HK-2 (cell line): ENCODE data around the gene UNC13A.
"Not testable (repeated sequence)": the region's sequence is repeated elsewhere in the genome, so short reads cannot be mapped to it uniquely, and the experiment has no call there.

Source experiments
- DNase-seq: peaks from one replicate; pipeline ENCODE4 v3.0.0-alpha.2; 2018; ENCODE audit not compliant: unreplicated experiment

UNC13A gene

DNA sequence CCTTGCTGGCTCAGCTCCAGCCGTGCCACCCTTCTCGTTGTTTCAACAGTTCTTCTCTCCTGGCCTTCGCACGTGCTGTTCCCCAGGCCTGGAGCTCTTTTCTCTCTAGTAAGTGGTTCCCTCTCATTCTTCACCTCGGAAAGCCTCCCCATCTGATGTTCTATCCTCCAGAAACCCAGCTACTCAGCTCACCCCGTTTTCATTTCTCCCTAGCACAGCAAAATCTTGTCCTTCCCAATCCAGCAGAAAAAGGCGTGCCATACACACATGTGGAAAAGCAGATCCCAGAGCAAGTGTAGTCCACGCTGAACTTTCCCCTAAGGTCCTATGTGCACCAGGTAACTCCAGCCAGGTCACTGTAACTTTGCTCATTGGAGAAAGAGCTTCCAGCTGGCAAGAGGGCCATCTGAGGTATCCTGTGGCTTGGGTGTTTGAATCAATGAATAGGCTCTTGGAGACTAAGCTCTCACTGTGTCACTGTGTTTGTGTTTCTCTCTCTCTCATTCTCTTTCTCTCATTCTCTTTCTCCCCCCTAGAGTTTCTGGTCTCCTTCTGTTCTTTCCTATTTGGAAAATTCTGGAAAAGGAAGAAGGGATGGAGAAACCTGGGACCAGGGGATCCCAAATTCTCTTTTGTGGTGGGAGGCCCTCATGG lies 83.7 kb downstream of the UNC13A start:
- DNase-seq: no peak

DNA sequence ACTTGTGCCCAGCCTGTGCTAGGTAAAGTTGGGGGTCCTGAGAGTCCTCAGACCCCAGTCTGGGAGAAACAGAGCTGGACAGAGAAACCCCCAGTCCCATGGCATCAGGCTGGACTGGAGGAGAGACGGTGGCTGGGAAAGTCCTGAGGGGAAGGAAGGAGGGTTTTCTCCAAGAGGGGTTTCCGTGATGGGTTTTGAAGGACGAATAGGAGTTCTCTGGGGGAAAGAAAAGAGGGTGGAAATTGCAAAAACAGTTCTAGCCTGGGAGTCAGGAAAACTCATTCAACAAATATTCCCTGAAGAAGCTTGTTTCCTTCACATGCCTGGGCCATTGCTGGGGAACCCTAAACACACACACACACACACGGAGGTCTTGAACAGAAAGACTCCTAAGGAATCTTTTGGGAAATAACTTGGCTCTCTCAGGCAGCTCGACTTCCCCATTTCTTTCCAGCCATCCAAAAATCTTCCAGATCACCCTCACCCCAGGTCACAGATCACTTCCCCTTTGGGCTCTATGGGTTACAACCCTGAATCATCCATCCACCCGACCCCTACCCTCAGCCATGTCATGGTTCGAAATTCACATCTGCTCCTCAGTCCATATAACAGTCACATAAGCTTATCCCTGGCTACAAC lies 85.2 kb downstream of the UNC13A start:
- DNase-seq: no peak

DNA sequence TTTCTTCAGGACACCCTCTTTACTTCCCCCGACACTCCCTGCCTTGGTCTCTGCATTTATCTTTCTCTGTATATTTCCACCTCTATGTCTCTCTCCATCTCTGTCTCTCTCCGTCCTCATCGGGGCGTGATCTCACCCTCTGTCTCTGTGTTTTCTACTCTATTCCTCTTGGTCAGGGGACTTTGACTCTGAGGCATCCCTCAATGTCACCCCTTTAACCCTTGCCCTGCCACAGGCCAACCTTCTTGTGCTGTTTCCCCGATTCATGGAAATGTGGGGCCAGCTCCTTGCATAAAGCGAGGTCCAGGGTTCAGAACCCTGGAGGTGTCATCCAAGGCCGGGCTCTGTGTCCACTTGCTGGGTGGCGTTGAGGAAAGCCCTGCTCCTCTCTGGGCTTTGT lies 85.9 kb downstream of the UNC13A start:
- DNase-seq: no peak

DNA sequence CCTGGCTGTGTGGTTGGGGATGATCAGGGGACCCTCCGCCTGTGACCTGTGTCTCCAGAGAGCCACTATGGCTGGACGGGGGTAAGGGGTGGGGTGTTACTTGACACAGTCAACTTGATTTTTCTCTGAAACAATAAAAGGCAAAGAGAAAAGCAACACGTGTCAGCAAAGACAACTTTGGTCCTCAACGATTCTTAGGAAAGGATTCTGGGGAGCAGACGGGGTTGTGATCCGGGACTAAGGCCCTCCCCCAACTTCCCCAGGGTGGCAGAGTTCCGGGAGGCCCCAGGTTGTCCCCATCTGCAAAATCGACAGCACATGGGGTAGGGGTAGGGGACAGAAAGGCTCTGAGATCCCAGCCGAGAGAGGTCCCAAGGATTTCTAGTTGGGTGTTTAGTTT lies 86.5 kb downstream of the UNC13A start:
- DNase-seq: no peak

DNA sequence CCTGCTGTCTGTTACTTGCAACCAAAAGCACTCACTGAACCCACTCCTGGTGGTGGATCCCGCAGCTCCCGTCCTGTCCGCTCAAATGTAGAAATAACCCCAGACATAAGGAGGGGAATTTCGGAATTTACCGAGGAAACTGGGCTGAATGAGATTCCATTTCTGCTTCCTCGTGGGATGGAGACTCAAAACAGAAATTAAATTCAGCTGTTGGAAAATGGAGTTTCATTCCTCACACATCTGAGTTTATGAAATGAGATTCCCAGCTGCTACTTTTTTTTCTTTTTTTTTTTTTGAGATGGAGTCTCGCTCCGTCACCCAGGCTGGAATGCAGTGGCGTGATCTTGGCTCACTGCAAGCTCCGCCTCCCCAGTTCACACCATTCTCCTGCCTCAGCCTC lies 88.4 kb downstream of the UNC13A start:
- DNase-seq: no peak

DNA sequence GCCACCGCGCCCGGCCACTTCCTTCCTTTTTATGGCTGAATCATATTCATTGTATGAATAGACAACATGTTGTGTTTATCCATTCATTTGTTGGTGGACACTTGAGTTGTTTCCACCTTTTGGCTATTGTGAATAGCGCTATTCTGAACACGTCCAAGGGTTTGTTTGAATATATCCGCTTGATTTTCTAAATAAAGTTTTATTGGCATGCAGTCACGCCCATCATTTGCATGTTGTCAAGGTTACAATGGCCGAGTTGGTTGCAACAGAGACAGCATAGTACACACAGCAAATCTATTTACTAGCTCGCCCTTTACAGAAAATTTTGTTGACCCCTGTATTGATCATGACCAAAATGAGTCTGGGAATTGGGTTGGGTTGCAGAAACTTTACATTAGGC lies 89.2 kb downstream of the UNC13A start:
- no peak for DNase-seq

DNA sequence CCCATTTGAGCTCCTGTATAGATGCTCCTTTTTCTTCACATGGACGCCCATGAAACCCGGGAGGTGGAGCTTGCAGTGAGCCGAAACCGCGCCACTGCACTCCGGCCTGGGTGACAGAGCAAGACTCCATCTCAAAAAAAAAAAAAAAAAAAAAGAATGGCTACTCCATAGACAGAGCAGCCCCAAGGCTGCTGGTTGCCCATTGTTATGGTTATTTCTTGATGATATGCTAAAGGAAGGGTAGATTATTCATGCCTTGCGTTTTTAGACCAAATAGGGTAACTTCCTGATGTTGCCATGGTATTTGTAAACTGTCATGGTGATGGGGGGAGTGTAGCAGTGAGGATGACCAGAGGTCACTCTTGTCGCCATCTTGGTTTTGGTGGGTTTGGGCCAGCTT lies 90.1 kb downstream of the UNC13A start:
- not testable (repeated sequence) for DNase-seq

DNA sequence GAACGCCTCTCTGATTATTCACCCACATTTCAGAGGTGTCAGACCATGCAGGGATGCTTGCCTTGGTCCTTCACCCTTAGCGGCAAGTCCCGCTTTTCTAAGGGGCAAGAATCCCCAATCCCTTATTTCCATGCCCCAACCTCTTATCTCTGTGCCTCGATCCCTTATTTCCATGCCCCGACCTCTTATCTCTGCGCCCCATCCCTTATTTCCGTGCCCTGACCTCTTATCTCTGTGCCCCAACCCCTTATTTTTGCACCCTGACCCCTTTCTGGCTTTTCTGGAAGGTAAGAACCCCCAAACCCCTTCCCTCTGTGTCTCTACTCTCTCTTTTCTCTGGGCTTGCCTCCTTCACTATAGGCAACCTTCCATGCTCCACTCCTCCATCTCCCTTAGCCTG lies 93.9 kb downstream of the UNC13A start:
- not testable (repeated sequence) for DNase-seq

DNA sequence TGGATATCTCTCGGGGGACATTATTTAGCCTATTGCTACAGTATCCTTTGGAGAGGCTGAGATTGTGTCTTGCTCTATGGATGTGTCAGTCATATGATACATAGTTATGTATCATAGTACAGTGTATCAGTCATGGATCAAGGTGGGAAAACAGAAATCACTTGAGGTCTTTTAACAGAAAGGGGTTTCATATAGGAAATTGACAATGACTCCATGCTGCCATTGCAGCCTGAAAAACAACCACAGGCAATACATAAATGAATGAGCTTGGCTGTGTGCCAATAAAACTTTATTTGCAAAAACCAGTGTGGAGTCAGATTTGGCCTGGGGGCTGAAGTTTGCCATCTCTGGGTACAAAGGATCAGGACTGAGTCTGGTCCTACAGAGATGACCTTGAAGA lies 97.3 kb downstream of the UNC13A start:
- DNase-seq: no peak

DNA sequence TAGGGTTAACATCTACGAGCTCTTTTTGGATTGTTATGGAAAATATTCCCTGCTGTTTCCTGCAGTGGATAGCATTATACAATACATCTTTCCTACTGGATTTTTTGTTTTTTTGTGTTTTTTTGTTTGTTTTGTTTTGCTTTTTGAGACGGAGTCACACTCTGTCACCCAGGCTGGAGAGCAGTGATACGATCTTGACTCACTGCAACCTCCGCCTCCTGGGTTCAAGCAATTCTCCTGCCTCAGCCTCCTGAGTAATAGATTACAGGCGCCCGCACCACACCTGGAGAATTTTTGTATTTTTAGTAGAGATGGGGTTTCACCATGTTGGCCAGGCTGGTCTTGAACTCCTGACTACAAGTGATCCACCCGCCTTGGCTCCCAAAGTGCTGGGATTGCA lies 102.8 kb downstream of the UNC13A start:
- not testable (repeated sequence) for DNase-seq

DNA sequence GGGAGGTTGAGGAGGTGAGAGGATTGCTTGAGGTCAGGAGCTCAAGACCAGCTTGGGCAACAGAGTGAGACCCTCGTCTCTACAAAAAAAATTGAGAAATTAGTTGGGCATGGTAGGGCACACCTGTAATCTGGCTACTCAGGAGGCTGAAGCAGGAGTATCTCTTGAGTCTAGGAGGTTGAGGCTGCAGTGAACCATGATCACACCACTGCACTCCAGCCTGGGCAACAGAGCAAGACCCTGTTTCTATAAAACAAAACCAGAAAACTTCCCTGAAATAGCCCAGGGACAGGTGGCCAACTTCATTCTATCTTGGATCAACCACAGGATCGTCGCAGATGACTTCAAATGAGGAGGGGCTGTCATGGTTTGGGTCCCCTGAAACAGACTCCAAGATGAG lies 104.0 kb downstream of the UNC13A start:
- DNase-seq: no peak

DNA sequence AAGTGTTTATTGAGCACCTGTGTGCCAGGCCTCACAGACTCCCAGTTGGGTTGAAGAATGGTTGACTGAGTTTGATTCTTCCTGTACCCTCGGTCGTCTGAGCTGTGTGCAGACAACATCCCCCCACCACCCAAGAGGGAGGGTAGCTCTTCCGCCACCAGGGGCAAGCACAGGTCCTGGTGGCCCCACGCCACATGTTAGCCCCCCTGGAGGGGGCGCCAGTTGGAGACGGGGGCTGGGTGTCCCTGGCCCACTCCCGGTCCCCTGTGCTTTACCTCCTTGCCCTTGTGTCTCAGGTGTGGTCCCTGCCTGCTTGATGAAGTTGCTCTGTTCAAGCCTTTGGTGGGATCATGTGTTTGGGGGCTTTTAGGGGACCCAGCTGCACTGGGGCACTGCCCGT lies 105.5 kb downstream of the UNC13A start:
- no peak for DNase-seq

DNA sequence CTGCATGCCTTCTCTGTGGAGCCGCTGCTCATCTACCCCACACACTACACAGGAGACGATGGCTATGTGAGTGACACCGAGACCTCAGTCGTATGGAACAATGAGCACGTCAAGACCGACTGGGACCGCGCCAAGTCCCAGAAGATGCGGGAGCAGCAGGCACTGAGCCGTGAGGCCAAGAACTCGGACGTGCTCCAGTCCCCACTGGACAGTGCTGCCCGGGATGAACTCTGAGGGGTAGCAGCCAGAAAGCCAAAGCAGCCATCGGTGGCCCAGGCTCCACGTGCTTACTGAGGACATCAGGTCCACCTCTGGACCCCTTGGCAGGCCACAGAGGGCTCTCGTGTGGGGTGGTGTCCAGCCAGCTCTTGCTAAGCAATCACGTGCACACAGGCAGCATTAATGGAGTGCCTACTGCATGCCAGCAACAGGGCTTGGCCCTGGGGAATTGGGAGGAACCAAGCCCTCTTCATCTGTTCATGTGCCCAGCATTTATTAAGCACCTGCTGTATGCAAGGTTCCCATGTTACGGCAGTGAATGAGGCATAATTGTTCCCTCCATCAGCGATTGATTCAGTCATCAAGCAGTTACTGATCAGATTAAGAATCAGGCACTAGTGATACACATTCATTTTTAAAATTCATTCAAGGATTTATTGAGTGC lies 106.8 kb downstream of the UNC13A start:
- DNase-seq: no peak

DNA sequence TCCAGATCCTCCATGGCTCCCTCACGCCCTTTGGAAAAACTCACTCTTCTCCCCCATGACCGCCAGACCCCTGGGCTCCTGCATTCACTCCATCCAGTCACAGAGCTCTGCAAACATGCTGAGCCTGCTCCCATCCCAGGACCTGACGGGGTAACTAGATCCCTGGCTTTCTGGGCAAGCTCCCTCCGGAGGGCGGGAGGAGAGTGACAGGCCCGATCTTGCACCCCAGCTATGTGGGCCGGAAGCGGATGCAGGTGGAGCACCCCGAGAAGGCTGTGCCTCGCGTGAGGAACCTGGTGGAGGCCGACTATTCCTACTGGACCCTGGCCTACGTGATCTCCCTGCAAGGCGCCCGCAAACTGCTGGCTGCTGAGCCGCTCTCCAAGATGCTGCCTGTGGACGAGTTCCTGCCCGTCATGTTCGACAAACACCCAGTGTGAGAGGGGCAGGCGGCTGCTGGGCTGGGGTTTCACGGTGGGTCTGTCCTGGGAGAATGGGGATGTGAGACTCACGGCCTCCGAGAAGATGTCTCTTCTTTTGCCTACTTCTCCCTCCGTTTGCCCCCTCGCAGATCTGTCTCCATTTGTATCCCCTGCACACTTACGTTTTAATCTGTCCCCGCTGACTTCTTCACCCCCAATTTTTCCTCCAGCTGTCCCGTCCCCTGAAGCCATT lies 107.5 kb downstream of the UNC13A start:
- DNase-seq: no peak

DNA sequence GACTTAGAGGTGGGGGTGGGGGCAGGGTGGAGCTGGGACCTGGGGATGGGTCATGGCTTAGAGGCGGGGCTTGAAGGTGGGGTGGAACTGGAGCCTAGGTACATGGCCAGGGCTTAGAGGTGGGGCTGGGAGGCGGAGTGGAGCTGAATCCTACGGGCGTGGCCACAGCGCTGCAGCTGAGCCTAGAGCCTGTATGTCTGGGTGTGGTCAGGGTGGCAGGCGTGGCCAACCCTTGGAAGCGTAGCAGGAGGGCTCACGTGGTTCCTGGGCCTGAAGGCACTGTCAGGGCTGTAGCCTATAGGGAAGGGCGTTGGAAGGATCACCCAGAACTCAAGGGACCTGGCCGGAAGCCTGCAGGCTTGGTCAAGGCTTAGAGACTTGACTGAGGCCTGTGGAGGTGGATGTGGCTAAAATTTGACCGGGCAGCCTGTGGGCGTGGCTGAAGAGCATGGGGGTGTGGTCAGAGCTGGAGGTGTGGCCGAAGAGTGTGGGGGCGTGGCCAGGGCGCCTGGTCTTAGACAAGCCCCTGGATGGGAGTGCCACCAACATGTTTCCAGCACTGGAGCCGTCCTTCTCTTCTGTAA lies 108.4 kb downstream of the UNC13A start:
- DNase-seq: peak; percentile 58

DNA sequence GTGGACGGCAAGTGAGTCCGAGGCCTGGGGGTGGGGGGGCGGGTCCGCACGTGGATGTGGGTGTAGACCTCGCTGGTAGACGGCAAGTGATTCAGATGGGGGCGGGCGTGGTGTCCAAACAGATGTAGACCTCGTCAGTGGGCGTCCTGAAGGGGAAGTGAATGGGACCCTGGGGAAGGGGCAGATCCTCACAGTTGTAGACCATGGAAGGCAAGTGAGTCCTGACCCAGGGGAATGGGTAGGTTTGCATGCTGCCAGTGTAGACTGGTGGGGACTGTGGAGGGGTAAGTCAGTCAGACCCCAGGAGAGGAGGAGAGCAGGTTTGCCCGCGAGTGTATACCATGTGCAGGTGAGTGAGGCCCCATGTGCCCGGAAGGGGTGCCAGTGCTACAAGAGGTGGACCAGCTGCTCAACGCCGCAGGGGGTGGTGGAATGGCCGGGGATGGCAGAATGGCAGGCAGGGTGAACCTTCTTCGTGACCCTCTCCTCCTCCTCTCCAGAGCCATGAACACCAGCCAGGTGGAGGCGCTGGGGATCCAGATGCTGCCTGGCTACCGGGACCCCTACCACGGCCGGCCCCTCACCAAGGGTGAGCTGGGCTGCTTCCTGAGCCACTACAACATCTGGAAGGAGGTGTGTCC lies 110.6 kb downstream of the UNC13A start:
- DNase-seq: no peak

DNA sequence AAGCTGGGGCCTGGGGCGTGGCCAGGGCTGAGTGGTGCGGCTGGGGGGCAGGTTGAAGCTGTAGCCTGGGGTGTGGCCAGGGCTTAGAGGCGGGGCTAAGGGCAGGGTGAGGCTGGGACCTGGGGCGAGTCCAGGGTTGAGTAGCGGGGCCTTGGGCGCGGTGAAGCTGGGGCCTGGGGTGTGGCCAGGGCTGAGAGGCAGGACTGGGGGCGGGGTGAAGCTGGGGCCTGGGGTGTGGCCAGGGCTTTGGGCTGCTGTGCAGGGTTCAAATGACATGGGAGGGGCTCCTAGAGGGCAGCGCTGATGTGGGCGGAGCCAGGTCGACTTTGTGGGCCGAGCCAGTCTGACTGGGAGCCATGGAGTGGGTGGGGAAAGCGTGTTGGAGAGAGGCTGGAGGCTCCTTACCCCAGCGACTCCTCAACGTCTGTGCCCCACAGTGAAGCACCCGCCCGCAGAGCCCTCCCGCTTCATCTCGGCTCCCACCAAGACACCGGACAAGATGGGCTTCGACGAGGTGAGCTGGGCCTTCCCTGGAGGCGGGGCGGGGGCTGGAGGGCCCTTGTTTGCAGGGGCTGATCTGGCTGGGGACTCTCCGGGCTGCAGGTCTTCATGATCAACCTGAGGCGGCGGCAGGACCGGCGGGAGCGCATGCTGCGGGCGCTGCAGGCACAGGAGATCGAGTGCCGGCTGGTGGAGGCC lies 111.2 kb downstream of the UNC13A start:
- peak; percentile 51 for DNase-seq

DNA sequence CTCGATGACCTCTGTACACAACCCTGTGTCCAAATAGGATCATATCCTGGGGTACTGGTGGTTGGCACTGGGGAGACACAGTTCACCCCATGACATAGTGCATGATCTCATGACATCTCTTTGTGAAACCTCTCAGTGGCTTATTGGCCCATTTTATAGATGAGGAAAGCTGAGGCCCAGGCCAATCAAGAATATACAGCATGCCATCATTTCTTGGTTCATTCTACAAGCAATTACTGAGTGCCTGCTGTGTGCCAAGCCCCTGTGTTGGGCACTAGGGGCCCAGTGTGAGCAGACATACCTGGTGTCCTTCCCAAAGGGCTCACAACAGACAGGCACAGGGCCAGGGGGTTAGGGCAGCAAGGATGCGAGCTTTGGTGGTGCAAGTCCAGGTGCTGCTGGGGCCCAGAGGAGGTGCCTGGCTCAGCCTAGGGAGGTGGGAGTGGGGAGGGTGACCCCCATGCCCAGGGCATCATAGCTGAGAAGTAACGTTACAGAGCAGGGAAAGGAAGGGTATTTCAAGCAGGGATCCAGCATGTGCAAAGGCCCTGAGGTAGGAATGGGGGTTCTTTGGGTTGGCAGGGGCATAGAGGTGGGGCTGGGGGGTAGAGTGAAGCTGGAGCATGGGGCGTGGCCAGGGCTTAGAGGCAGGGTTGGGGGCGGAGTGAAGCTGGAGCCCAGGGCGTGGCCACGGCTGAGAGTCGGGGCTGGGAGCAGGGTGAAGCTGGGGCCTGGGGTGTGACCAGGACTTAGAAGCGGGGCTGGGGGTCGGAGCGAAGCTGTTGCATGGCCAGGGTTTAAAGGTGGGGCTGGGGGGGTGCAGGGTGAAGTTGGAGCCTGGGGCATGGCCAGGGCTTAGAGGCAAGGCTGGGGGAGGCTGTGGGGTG lies 112.0 kb downstream of the UNC13A start:
- no peak for DNase-seq

DNA sequence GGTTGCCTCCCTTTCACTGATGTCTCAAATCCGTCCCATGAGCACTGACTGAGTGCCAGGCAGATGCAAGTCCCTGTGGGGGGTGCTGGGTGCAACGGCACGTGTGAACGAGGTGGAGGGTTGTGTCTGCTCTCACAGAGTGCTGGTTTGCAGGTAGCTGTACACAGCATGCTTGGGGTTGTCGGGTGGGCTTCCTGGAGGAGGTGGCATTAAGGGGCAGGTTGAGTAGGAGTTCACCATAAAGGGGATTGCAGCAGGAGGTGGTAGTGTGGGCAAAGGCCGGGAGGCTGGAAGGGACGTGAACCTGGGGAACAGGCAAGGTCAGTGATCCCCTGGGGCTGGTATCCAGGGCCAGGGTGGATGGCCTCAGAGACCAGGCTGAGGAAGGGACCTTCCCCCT lies 115.5 kb downstream of the UNC13A start:
- no peak for DNase-seq

DNA sequence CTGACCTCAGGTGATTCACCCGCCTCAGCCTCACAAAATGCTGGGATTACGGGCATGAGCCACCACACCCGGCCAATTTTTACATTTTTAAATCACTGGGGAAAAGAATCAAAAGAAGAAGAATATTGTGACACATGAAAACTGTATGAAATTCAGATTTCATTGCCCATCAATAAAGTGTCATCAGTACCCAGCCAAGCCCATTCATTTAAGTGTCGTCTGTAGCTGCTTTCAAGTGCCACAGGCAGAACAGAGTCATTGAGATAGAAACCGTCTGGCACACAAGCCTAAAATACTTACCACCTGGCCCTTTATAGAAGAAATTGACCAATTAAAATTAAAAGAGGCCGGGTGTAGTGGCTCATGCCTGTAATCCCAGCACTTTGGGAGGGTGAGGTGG lies 117.4 kb downstream of the UNC13A start:
- DNase-seq: no peak
